ENCODE measurements around the gene SLAIN1. TPM values are rescaled to one million over a fixed set of nuclear protein-coding genes. Genes with fewer than 3 reads are reported as not detected.

SLAIN1 gene
- total and polyA plus RNA-seq, 8 donors, result 4.8 to 13.7 (median 9.0) TPM

- 88 to 98% methylated on average over 1 of the region's 1 CpG for WGBS, 2 donors
- intact Hi-C loops (cut with DNase I), result no loop called here
These were observed 17.9 kb downstream of the SLAIN1 start for GRCh38 chr13:77715233-77715891.

GRCh38 chr13:77716692-77717091 lies 19.2 kb downstream of the SLAIN1 start:
- intact Hi-C loops (cut with DNase I), result no loop called here
- WGBS, 2 donors, result 85 to 92% methylated on average over 2 of the region's 2 CpGs
- FAIRE-seq, result no peak
- peaks cover 0 to 4% (median 0%) of the 10 kb centered on the region in 3 donors for H3K4me1 ChIP-seq
- H3K4me3 ChIP-seq, result no peak overlapping the region
- no peak for ATAC-seq
- no peak for TF ChIP-seq CTCF (IDR thresholded peaks at IDR 0.05)
- H3K27me3 ChIP-seq, result no peaks in the 10 kb centered on the region
- no peak for DNase-seq
- H3K27ac ChIP-seq, result no peak overlapping the region
- H3K36me3 ChIP-seq, result peaks cover 0 to 3% (median 0%) of the 10 kb centered on the region in 3 donors
- H3K9me3 ChIP-seq, result no peaks in the 10 kb centered on the region

More at GRCh38 chr13:77715233-77715891, 17.9 kb downstream of the SLAIN1 start:
- no peak for ATAC-seq
- H3K4me3 ChIP-seq, result no peak overlapping the region
- peaks cover 0 to 4% (median 0%) of the 10 kb centered on the region in 3 donors for H3K4me1 ChIP-seq
- DNase-seq, result no peak
- no peak for TF ChIP-seq CTCF (IDR thresholded peaks at IDR 0.05)
- no peaks in the 10 kb centered on the region for H3K27me3 ChIP-seq
- peaks cover 0 to under 1% (median 0%) of the 10 kb centered on the region in 3 donors for H3K36me3 ChIP-seq
- H3K9me3 ChIP-seq, result no peaks in the 10 kb centered on the region
- no peak for FAIRE-seq
- H3K27ac ChIP-seq, result no peak overlapping the region

GRCh38 chr13:77717508-77717907 lies 20.0 kb downstream of the SLAIN1 start:
- no peaks in the 10 kb centered on the region for H3K9me3 ChIP-seq
- H3K4me1 ChIP-seq, result peaks cover 0 to 4% (median 0%) of the 10 kb centered on the region in 3 donors
- H3K4me3 ChIP-seq, result no peak overlapping the region
- FAIRE-seq (no peak), DNase-seq (no peak), ATAC-seq (no peak)
- intact Hi-C loops (cut with DNase I), result no loop called here
- H3K27me3 ChIP-seq, result no peaks in the 10 kb centered on the region
- no peak for TF ChIP-seq CTCF (IDR thresholded peaks at IDR 0.05)
- peaks cover 0 to 3% (median 0%) of the 10 kb centered on the region in 3 donors for H3K36me3 ChIP-seq
- 91 to 95% methylated on average over 4 of the region's 4 CpGs for WGBS, 2 donors
- no peak overlapping the region for H3K27ac ChIP-seq

GRCh38 chr13:77719128-77719527 lies 21.6 kb downstream of the SLAIN1 start:
- H3K4me3 ChIP-seq, result no peak overlapping the region
- no peak for ATAC-seq
- peaks cover 0 to 4% (median 0%) of the 10 kb centered on the region in 3 donors for H3K4me1 ChIP-seq
- no peak for TF ChIP-seq CTCF (IDR thresholded peaks at IDR 0.05)
- intact Hi-C loops (cut with DNase I), result no loop called here
- DNase-seq, result no peak
- no peak overlapping the region for H3K27ac ChIP-seq
- FAIRE-seq, result no peak
- peaks cover 0 to 3% (median 3%) of the 10 kb centered on the region in 3 donors for H3K36me3 ChIP-seq
- no peaks in the 10 kb centered on the region for H3K9me3 ChIP-seq
- H3K27me3 ChIP-seq, result no peaks in the 10 kb centered on the region

- intact Hi-C loops (cut with DNase I), result no loop called here
- ATAC-seq, result no peak
- Histone ChIP-seq H3K9me3 (no peaks in the 10 kb centered on the region), H3K36me3 (peaks cover 0 to 3% (median 3%) of the 10 kb centered on the region in 3 donors), H3K4me1 (peaks cover 0 to 4% (median 0%) of the 10 kb centered on the region in 3 donors), H3K4me3 (no peak overlapping the region), H3K27me3 (no peaks in the 10 kb centered on the region), H3K27ac (no peak overlapping the region)
- no peak for DNase-seq
- FAIRE-seq, result no peak
- no peak for TF ChIP-seq CTCF (IDR thresholded peaks at IDR 0.05)
- WGBS, 2 donors, result 89 to 95% methylated on average over 5 of the region's 5 CpGs
These were observed 23.5 kb downstream of the SLAIN1 start for GRCh38 chr13:77720988-77721387.
